IPS-NIHi7 (cell line): ENCODE results near the gene TPSAB1.
"Not testable (repeated sequence)": the region's sequence is repeated elsewhere in the genome, so short reads cannot be mapped to it uniquely, and the experiment has no call there.

Experiments
- DNase-seq: peaks from one replicate; pipeline ENCODE4 v3.0.0; 2012; ENCODE audit warnings: mixed read lengths; ENCODE audit errors: extremely low spot score

Gene TPSAB1

DNA sequence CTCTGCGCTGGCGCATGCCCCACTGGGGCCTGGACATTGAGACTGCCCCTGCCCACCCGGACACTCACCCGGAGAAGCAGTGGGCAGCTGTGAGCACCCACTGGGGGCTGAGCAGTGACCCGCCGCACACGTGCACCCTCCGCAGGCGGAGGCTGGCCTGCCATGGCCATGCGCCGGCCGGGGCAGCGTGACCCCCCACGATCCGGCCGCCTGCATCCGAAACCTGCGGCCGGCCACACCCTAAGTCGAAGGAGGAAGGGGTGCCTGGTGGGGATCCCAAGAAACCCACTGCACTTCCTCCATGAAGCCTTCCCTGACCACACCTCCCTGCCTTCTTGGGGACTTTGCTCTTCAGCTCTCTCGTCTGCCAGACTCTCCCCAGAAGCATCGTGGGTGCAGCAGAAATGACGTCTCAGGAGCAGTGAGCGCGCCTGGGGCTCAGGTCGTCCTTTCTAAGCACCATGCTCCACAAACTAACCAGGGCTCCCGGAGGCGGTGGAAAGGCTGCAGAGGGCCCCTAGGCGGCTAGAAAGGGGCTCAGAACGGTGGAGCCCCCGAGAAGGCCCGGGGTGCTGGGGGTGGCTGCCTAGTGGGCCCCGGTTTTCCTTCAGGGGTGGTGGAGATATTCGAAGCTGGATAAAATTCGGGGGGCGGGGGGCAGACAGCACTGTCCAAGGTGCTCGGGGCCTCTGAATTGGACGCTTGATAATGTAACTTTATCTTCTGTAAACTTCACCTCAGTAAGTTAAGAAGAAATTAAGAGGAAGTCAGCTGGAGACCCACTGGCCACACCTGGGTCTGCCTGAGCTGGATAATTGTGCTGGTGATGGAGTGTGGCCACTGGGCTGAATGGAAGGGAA lies 16.9 kb upstream of the TPSAB1 start:
- DNase-seq, result no peak

DNA sequence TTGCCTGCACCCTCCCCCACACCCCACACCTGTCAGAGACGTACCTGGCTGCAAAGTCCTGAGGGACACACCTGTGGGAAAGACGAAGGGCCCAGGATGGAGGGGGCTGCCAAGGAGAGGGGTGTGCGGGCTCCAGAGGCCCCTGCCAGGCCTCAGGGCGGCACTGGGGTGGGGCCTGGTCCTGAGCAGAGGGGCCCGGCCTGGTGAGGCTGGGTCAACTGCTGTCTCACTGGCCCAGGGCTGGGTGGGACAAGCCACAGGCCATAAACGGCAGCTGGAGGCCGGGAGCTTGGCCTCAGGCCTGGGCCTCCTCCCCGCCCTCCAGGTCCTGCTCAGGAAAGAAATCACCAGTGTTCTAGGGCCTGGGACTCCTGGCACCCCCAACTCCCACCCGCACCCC lies 15.9 kb upstream of the TPSAB1 start:
- DNase-seq, result no peak

- no peak for DNase-seq
Observed at GRCh38 chr16:1225051-1225451, 15.5 kb upstream of the TPSAB1 start, which contains the start of gene TPSG1. TPSG1 (minus strand) TSS chr16:1225268; CDS start chr16:1225252, 16 bp downstream.

GRCh38 chr16:1225728-1226311 lies 14.7 kb upstream of the TPSAB1 start:
- DNase-seq, result not testable (repeated sequence)

DNA sequence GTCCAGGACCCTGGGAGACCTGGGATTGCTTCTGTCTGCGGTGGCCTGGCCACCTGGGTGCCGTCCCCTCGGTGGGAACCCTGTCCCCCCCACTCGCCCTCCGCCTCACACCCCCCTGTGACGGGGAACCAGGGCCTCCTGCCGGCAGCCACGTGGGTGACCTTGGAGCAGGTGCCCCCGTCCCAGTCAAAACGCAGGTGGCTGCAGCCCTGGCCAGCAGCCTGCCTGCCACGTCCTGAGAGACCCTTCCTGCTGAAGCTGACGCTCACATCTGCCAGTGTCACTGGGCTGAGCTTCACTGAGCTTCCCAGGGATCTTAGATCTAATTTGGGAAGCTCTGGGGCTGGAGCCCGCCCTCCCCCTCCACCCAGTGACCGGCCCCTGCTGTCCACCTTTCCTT lies 13.8 kb upstream of the TPSAB1 start:
- not testable (repeated sequence) for DNase-seq

DNA sequence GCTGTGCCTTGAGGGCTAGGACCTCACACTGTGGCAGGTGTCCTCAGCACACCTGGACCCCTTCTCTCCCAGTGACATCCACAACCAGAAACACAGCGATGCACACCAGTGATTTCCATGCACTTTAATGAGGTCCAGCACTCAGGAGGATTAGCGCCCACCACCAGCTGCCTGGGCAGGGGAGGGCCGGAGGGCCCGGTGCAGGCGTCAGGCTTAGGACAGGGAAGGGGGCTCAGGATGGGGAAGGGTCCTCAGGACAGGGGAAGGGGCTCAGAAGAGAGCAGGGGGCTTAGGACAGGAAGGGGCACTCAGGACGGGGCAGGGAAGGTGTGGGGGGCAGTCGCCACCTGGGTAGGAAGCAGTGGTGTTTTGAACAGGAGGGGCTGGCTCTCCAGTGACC lies 12.3 kb upstream of the TPSAB1 start:
- DNase-seq, result not testable (repeated sequence)

DNA sequence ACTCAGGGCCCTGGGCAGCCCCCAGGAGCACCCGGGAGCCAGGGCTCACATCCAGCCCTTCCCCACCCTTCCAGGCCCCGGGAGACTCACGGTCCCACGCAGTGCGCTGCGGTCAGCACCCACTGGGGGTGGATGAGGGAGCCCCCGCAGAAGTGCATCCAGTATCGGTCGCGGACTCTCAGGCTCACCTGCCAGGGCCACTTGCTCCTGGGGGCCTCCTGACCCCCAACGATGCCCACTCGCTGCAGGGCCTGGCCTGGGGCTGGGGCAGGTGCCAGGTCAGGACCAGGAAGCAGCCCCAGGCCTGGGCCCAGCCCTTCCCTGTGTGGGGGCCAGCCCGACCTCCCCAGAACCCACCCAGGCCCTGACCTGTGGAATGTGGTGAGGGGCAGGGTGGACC lies 11.0 kb upstream of the TPSAB1 start:
- DNase-seq, result not testable (repeated sequence)

DNA sequence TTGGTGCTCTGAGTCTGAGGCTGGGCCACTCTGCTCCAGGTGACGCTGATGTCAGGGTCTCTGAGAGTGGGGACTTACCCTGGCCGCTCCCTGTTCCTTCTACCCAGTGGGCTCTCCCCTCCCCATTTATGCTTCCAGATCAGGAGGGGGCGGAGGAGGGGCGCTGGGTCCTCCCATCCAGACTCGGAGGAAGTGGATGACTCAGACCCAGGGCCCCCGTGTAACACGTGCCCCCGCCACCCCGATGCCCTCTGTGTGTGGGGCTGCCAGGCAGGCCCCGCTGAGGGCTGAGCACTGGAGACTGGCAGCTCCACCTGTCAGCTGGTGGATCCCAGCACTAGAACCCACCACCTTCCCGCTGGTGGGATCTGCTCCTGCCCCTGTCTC lies 10.4 kb upstream of the TPSAB1 start, which contains the start of gene TPSB2:
Gene TPSB2 (minus strand): TSS at position 101 of the 387 bp plus-strand sequence. CDS start 233 bp downstream, outside the sequence.
- DNase-seq, result not testable (repeated sequence)

DNA sequence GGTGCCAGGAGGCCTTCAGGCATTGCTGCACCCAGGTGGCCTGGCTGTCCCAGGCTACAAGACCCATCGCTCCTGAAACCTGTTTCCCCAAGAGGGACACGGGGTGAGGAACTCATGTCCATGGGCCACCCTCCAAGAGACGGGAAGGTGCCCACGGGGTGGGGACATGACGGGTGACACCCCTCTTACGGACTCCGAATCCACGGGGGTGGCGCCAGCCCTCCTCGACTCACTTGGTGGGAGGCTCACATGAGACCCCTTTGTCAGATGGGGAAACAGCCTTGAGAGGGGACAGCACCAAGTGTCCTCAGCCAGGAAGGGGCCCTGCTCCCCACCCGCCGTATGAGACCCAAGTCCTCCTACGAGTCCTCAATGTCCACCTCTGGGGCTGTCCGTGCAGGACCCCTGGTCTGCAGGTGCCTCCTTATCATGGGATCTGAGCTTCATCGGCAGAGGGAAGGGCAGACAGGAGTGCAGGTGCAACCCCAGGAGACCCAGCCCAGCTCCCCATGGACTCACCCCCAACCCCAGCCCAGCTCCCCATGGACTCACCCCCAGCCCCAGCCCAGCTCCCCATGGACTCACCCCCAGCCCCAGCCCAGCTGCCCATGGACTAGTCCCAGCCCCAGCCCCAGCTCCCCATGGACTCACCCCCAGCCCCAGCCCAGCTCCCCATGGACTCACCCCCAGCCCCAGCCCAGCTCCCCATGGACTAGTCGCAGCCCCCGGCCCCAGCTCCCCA lies 9.9 kb upstream of the TPSAB1 start:
- not testable (repeated sequence) for DNase-seq

DNA sequence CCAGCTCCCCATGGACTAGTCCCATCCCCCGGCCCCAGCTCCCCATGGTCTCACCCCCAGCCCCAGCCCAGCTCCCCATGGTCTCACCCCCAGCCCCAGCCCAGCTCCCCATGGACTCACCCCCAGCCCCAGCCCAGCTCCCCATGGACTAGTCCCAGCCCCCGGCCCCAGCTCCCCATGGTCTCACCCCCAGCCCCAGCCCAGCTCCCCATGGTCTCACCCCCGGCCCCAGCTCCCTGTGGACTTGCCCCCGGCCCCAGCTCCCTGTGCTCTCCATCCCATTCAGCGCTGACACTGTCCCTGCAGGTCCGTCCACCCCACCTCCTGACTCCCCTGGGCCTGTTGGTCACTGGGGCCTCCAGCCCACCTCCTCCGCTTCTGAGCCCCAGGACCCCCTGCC lies 9.2 kb upstream of the TPSAB1 start:
- not testable (repeated sequence) for DNase-seq

DNA sequence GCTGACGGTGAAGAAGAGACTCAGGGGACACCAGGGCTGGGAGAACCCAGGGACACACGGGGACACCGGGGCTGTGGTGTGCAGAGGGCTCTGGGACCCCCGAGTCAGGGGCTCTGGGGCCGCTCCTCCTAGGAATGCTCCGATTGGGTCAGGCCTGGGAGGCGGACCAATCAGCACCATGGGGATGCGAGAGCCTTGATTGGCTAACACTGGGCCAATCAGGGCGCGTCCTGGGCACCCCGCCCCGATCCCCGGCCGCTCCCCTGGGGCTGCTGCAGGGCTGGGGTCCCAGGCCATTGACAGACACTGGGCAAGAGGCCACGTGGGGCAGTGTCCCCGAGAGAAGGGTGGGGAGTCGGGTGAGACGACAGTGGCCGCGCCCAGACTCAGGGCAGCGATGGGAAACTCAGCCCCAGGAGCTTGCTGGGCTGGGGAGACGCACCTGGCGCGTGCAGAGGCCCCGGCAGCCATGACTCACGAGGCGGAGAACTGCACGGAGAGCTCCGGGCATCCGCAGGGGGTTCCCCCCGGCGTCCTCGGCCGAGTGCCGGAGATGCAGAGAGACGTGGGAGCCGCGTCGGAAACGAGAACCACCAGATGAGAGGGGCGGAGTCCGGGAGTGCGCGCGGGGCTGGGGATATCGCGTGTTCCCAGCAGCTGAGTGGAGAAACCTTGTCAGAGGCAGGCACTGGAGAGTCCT lies 8.3 kb upstream of the TPSAB1 start:
- DNase-seq, result not testable (repeated sequence)

GRCh38 chr16:1236659-1237058 lies 3.8 kb upstream of the TPSAB1 start:
- DNase-seq, result not testable (repeated sequence)

DNA sequence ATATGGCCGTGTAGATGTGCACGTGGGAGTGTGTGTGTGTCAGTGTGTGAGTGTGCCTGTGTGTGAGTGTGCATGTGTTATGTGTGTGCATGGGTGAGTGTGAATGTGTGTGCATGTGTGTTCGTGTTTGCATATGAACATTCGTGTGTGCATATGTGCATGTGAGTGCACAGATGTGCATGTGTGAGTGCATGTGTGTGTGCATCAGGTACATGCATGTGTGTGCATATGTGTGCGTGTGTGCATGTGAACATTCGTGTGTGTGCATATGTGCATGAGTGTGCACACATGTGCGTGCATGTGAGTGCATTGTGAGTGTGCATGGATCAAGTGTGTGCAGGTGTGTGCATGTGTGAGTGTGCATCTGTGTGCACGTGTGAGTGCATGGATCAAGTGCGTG lies 2.5 kb upstream of the TPSAB1 start:
- no peak for DNase-seq

- not testable (repeated sequence) for DNase-seq
Observed at GRCh38 chr16:1238909-1239308, 1.6 kb upstream of the TPSAB1 start.

GRCh38 chr16:1239575-1239974 lies 930 bp upstream of the TPSAB1 start:
- DNase-seq, result not testable (repeated sequence)

GRCh38 chr16:1241081-1241480 lies 576 bp downstream of the TPSAB1 start:
- DNase-seq, result not testable (repeated sequence)

GRCh38 chr16:1243363-1243762 lies 2.9 kb downstream of the TPSAB1 start:
- not testable (repeated sequence) for DNase-seq

- not testable (repeated sequence) for DNase-seq
Observed at GRCh38 chr16:1243907-1244850, 3.7 kb downstream of the TPSAB1 start.

DNA sequence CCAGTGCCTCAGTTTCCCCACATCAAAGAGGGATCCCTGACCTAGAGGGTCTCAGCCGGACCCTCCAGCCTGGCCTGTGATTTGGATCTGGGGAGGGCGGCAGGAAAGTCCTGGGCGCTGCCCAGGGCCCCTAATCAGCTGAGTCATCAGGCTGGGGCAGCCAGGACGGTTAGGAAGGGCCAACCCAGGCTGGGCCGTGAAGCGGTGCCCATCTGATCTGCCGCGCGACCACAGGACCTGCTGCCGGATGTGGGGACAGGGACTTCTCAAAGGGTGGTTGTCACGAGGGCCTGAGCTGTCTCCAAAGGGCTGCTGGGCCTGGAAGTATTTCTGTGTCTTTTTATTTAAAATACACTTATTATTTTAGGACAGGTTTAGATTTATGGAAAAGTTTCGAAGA lies 4.4 kb downstream of the TPSAB1 start:
- DNase-seq, result no peak

DNA sequence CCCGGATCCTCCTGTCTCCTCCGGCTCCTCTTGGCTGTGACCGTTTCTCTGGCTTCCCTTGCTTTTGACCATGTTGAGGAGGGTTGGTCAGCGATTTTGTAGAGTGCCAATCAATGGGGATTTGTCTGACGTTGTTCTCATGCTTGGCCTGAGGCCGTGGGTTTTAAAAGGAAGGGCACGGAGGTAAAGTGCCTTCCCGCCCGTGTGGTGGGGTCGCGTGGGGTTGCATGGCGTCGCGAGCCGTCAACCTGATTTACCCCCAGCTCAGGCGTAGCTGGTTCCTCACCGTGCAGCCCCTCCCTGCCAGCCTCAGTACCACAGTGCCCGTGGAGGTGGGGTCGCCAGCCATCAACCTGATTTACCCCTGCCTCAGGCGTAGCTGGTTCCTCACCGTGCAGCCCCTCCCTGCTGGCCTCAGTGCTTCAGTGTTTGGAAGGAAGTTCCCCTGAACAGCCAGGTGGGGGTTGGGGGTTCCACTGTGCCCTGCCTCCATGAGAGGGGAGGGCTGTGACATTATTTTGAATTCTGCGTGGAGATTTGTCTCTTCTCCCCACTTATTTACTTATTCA lies 5.0 kb downstream of the TPSAB1 start:
- no peak for DNase-seq
